Aortic smooth muscle cell (primary cell): Measurements from ENCODE around the gene BSN. TPM values are rescaled to one million over a fixed set of nuclear protein-coding genes. Genes with fewer than 3 reads are reported as not detected.

Experiments
- total RNA-seq: library from RNA; depleted of rRNA; stranded (reverse); fragments of >200 nt; gene quantifications from 2 replicates; pipeline ENCODE4 v1.2.3, GENCODE V29; 2014

The BSN gene
- total RNA-seq, result under 0.01 and 0.06 TPM in 2 replicates

DNA sequence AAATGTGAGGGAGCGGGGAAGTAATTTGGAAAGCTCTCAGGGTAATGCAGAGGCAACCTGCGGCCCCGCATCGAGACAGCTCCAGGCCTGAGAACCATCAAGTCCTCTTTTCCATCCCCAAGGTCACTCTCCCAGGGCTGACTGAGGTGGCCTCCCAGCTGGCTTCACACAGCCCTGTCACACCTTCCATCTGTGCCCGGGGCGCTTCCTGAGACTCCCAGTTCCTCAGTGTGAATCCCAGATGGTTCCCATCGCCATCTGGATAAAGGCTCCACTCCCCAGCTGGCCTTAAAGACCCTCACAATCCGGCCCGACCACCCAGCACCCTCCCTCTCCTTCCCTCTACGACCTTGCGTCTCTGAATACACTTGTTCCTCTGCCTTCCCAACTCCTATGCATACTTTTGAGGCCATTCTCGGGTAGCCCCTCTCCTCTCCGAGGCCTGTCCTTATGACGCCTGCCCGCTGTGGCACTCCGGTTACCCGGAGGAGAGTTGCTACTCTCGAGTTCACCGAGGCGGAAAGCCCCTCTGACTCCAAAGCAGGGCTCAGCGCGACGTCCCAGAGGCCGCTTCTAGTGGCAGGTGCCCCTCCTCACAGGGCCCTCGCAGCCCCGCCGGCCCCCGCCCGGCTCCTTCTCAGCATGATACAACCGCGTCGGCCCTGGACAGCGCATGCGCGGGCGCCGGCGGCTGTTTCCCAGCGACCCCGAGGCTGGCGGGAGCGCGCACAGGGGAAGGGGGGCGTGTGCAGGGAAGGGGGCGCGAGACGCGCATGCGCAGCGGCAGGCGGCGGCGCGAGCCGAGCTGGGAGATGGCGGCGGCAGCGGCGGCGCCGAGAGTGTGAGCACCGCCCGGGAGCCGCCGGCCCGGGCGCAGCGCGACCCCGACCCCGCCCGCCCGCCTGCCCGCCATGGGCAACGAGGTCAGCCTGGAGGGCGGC is at the start of gene BSN:
Gene BSN, plus strand, starts transcription at position 786 of the 941 bp plus-strand sequence. Its CDS starts 126 bp downstream, at position 912.

GRCh38 chr3:49673715-49674496 is 119.6 kb downstream of the BSN start, which contains the start of gene APEH:
Gene APEH (plus strand): TSS chr3:49674351. CDS start chr3:49674402, 51 bp downstream.

DNA sequence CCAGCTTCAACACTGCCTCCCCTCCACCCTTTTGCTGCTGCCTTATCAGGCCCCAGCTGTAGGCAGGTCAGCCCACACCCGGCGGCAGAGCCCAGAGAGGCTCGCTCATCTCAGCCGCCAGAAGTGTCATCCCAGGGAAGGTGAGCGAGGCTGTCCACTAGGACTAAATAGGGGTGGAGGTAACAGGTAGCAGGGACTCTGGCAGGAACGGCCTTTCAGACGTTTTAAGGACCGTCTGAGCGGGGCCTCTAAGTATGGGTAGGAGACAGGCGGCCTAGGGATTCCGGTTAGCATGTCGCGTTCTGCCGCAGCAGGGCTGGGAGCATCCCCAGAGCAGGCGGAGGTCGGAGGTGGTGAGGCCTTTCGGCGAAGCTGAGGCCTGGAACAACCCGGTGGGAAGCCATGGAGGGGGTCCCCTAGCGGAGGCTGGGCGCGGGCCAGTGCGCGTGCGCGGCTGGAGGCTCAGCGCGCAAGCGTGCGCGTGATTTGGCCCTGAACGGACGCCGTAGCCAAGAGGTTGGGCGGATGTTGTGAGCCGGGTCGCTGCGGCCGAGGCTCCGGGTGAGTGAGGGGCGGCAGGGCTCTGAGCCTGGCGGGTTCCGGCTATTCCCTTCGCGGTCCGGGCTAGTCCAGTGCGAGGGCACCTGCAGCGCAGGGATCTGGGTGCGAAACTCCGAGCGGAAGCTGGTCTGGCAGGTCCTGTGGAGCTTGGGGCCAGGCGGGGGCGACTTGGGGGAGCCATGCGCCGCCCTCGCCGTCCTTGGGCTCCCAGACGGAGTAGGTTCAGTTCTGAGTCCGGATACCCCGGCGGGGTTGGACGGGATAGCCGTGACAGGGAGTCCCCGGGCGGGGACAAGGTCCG is 135.0 kb downstream of the BSN start, which contains the start of the genes MST1 and RNF123:
Gene MST1, minus strand, starts transcription at position 429 of the 862 bp plus-strand sequence. CDS start 783 bp downstream, outside the sequence.
Gene RNF123, plus strand, starts transcription at position 512 of the 862 bp plus-strand sequence. CDS start 1,609 bp downstream, outside the sequence.

DNA sequence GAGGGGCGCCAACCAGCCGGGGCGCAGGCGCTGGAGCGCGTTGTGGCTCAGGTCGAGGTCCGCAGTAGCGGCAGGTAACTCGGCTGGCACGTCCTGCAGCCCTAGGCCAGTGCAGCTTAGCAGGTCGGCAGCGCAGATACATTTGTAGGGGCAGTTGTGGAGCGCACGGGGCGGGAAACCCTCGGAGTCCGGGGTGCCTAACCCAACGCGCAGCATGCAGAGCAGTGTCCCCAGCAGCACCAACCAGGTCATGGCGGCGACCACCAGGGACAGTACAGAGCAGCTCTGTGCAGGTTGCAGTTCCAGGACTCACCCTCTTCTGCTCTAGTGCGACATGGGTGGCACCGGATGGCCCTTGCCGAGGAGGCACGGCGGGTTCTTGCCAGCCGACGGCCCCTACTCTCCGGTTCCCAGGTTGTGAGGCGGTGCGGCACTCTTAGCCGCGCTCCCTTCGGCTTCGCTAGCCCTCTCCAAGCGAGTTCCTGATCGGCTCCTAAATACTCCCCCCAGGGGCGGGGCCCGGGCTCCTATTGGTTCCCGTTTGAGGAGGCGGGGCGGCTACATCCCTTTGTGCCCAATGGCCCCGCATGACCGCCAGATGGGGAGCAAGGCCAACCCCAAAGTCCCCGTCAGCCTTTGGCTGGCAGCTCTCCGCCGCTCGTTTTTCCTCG is 165.1 kb downstream of the BSN start, which contains the start of gene AMIGO3:
Gene AMIGO3, minus strand, starts transcription at position 471 of the 671 bp plus-strand sequence. Its CDS starts 219 bp downstream, at position 252.

Other genes starting within 250 kb of the BSN start
- 22.7 and 31.1 TPM in 2 replicates for gene USP4, start 214.4 kb upstream of the BSN start, total RNA-seq
- 253 and 415 TPM in 2 replicates for gene GPX1, start 196.1 kb upstream of the BSN start, total RNA-seq
- 588 and 739 TPM in 2 replicates for gene RHOA, start 142.5 kb upstream of the BSN start, total RNA-seq
- gene TCTA, start 142.1 kb upstream of the BSN start, total RNA-seq, result 28.9 and 30.1 TPM in 2 replicates
- gene AMT, start 132.0 kb upstream of the BSN start, total RNA-seq, result 1.1 and 1.5 TPM in 2 replicates
- gene NICN1, start 125.2 kb upstream of the BSN start, total RNA-seq, result 3.3 and 7.8 TPM in 2 replicates
- 49.7 and 65.7 TPM in 2 replicates for gene DAG1, start 84.2 kb upstream of the BSN start, total RNA-seq
- gene APEH, start 119.9 kb downstream of the BSN start, total RNA-seq, result 132 and 152 TPM in 2 replicates
- gene MST1, start 135.0 kb downstream of the BSN start, total RNA-seq, result 3.4 and 4.4 TPM in 2 replicates
- gene RNF123, start 135.1 kb downstream of the BSN start, total RNA-seq, result 20.6 and 24.4 TPM in 2 replicates
- not detected in 2 replicates for gene AMIGO3, start 165.2 kb downstream of the BSN start, total RNA-seq
- 27.7 and 37.3 TPM in 2 replicates for gene GMPPB, start 169.5 kb downstream of the BSN start, total RNA-seq
- gene IP6K1, start 232.1 kb downstream of the BSN start, total RNA-seq, result 32.8 and 34.2 TPM in 2 replicates
- 0.06 TPM in 1 of 2 replicates, not detected in the other for gene CDHR4, start 245.4 kb downstream of the BSN start, total RNA-seq
- 8.7 and 20.5 TPM in 2 replicates for gene INKA1, start 248.8 kb downstream of the BSN start, total RNA-seq